Iris pigment epithelial cell (primary cell): ENCODE measurements around the gene ZNF454.

Source experiments
- DNase-seq: peaks from one replicate; pipeline ENCODE4 v3.0.0-alpha.2; 2011; ENCODE audit warnings: low read depth

Gene ZNF454

GRCh38 chr5:178940569-178941360, at the start of gene ZNF454:
Gene ZNF454 (plus strand): TSS chr5:178941198. CDS start chr5:178942792, 1,594 bp downstream.
- peak; percentile 93 for DNase-seq

DNA sequence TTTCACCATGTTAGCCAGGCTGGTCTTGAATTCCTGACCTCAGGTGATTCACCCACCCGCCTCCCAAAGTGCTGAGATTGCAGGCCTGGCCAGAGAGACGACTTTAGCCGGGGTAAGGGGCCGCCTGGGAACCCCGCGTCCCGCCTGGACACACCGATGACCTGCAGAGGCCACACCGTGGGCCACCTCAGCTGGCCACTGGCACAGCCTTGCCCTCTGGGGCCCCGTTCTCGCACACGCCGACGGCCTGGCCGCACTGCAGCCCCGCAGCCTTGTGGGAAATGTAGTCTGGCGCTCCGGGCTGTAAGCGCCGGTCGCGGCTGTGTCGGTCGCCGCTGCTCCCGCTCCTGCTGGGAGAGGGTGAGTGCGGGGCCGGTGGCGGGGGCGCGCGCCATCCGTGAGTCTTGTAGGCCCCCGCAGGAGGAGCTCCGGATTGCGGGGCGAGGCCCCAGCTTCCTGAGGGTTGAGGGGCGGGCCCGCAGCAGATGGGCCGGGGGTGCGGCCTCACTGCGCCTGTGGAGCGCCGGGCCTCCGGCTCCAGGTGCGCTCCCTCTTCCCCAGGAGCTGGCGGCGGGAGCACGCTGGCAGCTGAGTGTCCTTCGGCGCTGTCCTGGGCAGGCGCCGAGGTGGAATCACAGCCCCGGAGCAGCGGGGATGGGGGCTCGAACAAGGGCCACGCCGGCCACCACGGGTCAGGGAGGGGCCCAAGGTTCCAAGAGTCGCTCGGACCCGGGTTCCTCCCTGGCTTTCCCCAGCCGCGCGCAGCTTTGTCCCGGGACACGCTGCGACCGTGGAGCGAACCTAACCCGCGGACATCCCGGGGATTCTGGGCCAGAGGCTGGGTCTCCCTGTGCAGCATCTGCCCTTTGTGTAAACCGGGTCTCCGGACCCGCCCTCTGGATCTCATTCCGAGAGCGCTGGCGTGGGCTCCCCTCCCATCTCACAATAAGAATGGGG, 45.1 kb upstream of the ZNF454 start, which contains the start of gene ZFP2:
TSS of gene ZFP2 (plus strand) at position 299 of the 957 bp plus-strand sequence. CDS start 35,401 bp downstream, outside the sequence.
- DNase-seq: peak; percentile 58

- DNase-seq: peak; percentile 10
Measured at GRCh38 chr5:178899289-178899688, 41.7 kb upstream of the ZNF454 start.

- DNase-seq: peak; percentile 20
Measured at GRCh38 chr5:178902849-178903248, 38.1 kb upstream of the ZNF454 start.

GRCh38 chr5:178931846-178932760, 8.9 kb upstream of the ZNF454 start:
- no peak for DNase-seq

GRCh38 chr5:178941361-178941760, 363 bp downstream of the ZNF454 start:
- DNase-seq: no peak

DNA sequence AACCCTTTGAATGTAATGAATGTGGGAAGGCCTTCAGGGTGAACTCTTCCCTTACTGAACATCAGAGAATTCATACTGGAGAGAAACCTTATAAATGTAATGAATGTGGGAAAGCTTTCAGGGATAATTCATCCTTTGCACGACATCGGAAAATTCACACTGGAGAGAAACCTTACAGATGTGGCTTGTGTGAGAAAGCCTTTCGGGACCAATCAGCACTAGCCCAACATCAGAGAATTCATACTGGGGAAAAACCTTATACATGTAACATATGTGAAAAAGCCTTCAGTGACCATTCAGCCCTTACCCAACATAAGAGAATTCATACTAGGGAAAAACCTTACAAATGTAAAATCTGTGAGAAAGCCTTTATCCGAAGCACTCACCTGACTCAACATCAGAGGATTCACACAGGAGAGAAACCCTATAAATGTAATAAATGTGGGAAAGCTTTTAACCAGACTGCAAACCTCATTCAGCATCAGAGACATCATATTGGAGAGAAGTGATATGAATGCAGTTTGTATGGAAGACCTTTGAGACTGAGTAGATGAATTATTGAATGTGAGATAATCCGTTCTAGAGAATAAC, 24.6 kb downstream of the ZNF454 start:
- no peak for DNase-seq

GRCh38 chr5:178981381-178981780, 40.4 kb downstream of the ZNF454 start:
- no peak for DNase-seq

- no peak for DNase-seq
Measured at GRCh38 chr5:178982941-178983340, 41.9 kb downstream of the ZNF454 start.

GRCh38 chr5:178983728-178984127, 42.7 kb downstream of the ZNF454 start:
- no peak for DNase-seq

DNA sequence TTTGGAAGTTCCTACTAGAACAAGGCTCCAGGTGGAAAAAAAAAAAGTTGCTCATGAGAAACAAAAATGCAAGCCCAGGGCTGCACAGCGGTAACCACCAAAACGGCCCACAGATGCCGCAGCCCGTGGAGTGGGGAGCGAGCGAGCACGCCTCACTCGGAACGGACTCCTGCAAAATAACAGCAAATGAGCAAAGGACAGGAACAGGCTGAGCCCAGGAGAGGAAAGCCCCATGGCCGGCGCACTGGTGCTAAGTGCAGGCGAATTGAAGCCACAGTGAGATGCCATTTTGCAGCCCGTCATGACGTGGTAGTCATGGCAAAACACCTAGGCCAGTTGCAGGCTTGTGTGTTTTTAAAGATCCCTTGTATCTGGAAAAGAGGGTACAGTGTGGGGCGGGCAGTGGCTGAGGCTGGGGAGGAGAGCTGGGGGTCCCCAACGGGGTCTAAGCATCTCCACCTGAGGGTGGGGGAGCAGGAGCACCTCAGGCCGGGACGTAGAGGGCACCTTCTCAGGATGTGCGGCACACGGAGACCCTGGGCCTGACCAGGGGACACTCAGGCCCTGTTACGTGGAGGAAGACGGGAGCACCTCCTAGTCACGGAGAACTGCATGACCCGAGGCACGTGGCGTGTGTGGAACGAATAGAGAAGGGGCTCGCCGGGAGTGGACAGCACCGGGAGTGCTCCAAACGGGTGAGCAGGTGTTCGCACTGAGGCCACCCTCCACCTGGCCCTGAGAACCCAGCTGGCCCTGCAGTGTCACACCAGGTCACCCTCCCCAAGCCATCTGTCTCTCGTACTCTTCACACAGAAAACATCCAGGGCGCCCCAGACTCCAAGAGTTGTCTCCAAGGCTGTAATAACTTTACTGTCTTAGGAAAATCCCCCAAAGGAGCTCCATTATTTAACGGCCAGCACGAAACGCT, 43.4 kb downstream of the ZNF454 start:
- no peak for DNase-seq

DNA sequence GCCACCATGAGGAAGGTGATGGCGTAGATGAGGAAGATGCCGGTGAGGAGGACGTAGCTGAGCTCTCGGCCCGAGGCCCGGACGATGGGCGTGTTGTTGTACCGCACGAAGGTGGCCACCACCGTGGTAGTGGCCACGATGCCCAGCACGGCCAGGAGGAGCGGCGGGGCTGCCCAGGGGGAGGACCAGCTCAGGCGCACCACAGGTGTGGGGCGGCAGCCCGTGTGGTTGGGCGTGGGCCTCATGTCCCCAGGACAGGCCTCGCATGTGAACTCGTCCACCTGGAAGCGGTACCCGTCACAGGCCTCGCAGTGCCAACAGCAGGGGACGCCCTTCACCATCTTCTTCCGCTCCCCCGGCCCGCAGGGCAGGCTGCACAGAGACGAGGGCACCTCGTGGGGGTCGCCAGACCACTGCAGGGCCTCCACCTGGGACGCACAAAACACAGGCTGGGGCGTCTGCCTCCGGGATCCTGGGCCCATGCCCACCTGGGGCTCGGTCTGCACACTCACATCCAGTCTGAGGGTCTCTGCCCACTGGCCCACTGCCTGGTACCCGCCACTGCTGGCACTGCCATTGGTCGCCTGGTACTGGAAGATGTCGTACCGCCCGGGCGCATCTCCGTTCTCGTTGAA, 45.4 kb downstream of the ZNF454 start:
- DNase-seq: no peak

- DNase-seq: no peak
Measured at GRCh38 chr5:178988436-178989220, 47.6 kb downstream of the ZNF454 start.

DNA sequence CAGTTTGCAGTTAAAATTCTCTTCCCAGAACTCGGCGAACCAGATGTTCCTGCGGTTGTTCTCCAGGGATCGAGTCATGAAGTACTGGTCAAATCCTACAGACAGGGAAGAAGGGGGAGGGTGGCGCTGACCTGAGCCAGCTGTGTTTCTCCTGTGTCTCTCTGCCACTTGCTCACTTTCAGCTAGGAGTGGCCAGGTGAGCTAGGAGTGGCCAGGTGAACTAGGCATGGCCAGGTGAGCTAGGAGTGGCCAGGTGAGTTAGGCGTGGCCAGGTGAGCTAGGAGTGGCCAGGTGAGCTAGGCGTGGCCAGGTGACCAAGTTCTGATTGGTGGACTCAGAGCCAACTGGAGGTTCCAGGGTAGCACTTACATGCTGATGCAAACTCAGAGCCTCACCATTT, 48.3 kb downstream of the ZNF454 start:
- DNase-seq: no peak

GRCh38 chr5:178990491-178990890, 49.5 kb downstream of the ZNF454 start:
- DNase-seq: no peak

DNA sequence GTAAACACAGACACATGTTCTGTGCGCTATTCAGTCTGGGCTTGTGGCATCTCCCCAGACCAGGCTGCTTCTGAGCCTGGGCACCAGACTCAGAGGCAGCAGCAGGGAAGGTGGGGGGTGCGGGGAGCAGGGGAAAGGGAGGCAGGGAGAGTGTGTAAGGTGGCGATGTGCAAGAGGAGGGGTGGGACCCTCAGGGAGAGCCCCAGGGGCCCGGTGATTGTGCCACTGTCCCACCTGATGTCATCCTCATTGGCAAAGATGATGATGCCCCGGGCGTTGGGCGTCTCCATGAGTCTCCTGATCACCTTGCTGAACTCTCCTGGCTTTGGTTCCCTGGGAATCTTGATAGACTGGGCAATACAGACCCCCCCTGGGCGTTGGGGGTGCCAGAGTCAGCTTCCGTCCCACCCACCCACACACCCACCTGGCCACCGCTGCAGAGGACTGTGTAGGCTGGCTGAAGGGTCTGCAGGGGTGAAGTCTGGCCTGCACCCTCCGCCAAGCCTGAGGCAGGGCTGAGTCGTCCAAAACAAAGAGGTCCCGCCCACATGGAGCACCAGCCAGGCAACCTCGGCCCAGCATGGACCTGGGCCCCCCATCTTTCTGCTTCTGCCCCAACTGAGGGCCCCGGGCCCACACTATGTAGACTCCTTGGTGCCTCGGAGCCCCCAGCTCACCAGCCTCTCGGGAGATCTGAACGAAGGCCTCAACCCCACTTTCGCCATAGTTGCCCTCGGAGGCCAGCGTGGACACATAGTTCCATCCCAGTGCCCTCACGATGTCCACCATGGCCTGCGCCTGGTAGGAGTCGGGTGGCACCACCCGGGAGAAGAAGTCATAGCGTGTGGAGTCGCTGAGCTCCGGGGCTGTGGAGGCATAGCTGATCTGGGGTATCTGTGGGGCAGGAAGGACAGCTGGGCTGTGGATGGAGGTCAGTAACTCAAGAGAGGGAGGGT, 50.5 kb downstream of the ZNF454 start:
- DNase-seq: no peak

DNA sequence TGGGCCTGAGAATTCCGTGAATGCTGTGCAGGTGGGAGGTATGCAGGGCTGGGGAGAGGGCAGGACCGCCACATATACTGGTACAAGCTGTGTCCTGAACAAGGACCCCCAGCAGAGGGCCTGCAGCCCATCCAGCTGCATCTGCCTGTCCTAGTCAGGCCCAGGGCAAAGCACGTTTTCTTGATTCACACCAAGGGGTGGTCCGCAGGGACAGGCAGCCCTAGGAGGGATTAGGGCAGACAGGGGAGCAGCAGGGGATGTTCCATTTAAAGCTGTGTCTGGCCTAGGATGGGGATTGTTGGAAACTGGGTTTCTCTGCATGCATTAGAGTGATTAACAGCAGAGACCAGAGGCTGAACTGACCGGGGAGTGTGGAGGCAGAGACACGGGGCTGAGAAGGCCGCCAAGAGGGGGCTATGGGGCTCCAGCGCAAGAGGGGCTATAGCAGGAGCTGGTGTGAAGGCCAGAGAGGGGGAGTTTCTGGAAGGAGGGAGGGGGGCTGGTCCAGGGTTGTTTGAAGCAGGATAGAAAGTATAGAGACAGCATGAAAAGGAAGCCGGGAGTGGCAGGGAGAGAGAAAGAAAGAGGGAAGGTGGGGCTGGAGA, 51.4 kb downstream of the ZNF454 start:
- DNase-seq: no peak
